A549 (cell line): ENCODE data around the gene GRID2.

ENCODE experiments used
- ATOH8 ChIP-seq: fragments of 250-450 bp; sonication (Bioruptor Pico); IDR thresholded peaks from 2 replicates; pipeline ENCODE4 v1.5.0; 2020; ENCODE audit warnings: low read depth, mild to moderate bottlenecking, moderate library complexity
- CHD2 ChIP-seq: fragments of 150-350 bp; IDR thresholded peaks from 2 replicates; pipeline ENCODE4 v1.6.1; 2014; ENCODE audit warnings: low read length; ENCODE audit not compliant: partially characterized antibody
- ESRRA ChIP-seq: fragments of 150-350 bp; IDR thresholded peaks from 2 replicates; pipeline ENCODE4 v1.6.1; 2014; ENCODE audit warnings: mild to moderate bottlenecking, low read length, borderline replicate concordance
- JUN ChIP-seq, 2 experiments: fragments of >200 bp; sonication (Bioruptor Twin); formaldehyde crosslinking; IDR thresholded peaks; 2 replicates in 1 of 2; 3 replicates in 1 of 2; pipeline ENCODE4 v1.6.1; 2016 to 2017
- POLR2A ChIP-seq: IDR thresholded peaks from 2 replicates; pipeline ENCODE4 v1.6.1; 2012; ENCODE audit warnings: mild to moderate bottlenecking, low read length
- ZNF302 ChIP-seq: fragments of 250-450 bp; sonication (Bioruptor Pico); IDR thresholded peaks from 2 replicates; pipeline ENCODE4 v1.9.0; 2021; ENCODE audit warnings: inconsistent platforms, mild to moderate bottlenecking, moderate library complexity
- TF ChIP-seq, protein P1 (sequence below): fragments of >200 bp; sonication (Bioruptor Twin); formaldehyde crosslinking; IDR thresholded peaks from 3 replicates; pipeline ENCODE4 v1.5.1; 2016
- TF ChIP-seq, protein P2 (sequence below): IDR thresholded peaks from 2 replicates; pipeline ENCODE4 v1.6.1; 2012

DNA sequence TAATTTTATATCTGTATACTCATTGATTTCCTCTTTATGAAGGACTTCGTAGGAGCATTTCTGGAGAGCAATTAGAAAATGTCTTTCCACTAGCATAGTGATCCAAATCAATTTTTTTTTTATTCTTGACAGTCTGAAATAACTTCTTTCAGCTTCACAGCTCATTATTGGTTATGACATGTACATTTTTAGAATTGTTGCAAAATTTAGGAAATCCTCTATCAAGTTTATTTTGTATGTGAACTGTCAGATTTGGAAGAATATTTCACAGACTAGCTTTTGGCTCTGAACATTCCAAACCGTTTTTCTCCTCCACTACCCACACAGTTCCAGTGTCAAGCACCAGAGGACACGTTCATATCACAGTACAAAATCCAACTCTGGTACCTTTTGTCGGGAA, 1275.2 kb downstream of the GRID2 start:
- TF ChIP-seq, protein P1, sequence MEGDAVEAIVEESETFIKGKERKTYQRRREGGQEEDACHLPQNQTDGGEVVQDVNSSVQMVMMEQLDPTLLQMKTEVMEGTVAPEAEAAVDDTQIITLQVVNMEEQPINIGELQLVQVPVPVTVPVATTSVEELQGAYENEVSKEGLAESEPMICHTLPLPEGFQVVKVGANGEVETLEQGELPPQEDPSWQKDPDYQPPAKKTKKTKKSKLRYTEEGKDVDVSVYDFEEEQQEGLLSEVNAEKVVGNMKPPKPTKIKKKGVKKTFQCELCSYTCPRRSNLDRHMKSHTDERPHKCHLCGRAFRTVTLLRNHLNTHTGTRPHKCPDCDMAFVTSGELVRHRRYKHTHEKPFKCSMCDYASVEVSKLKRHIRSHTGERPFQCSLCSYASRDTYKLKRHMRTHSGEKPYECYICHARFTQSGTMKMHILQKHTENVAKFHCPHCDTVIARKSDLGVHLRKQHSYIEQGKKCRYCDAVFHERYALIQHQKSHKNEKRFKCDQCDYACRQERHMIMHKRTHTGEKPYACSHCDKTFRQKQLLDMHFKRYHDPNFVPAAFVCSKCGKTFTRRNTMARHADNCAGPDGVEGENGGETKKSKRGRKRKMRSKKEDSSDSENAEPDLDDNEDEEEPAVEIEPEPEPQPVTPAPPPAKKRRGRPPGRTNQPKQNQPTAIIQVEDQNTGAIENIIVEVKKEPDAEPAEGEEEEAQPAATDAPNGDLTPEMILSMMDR, result no peak
- TF ChIP-seq ATOH8 (CRISPR knock-in tag) (no peak), JUN (IDR thresholded peaks at IDR 0.05) (no peak), ZNF302 (CRISPR knock-in tag) (no peak), CHD2 (no peak), POLR2A (no peak), ESRRA (no peak)
- TF ChIP-seq, protein P2, sequence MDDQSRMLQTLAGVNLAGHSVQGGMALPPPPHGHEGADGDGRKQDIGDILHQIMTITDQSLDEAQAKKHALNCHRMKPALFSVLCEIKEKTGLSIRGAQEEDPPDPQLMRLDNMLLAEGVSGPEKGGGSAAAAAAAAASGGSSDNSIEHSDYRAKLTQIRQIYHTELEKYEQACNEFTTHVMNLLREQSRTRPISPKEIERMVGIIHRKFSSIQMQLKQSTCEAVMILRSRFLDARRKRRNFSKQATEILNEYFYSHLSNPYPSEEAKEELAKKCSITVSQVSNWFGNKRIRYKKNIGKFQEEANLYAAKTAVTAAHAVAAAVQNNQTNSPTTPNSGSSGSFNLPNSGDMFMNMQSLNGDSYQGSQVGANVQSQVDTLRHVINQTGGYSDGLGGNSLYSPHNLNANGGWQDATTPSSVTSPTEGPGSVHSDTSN, result no peak
